Peyer's patch (tissue), 4 donors: ENCODE measurements around the gene ZNF350. TPM values are rescaled to one million over a fixed set of nuclear protein-coding genes. Genes with fewer than 3 reads are reported as not detected.

Source experiments
- DNase-seq, 3 donors: peaks; one replicate each; pipeline ENCODE4 v3.0.0-alpha.2; 2017 to 2019
- H3K27ac ChIP-seq, 4 donors: fragments of 200-600 bp; sonication (generic); one replicate each; pipeline ENCODE4 v1.5.1; 2016 to 2019
- H3K27me3 ChIP-seq, 2 donors: fragments of 200-600 bp; sonication (generic); one replicate each; pipeline ENCODE4 v1.5.1; 2019
- H3K36me3 ChIP-seq, 3 donors: fragments of 200-600 bp; sonication (generic); one replicate each; pipeline ENCODE4 v1.5.1; 2016 to 2019
- H3K4me1 ChIP-seq, 4 donors: fragments of 200-600 bp; sonication (generic); one replicate each; pipeline ENCODE4 v1.5.1; 2016 to 2019
- H3K4me3 ChIP-seq, 4 donors: fragments of 200-600 bp; sonication (generic); 1 replicate in 3 of 4; 2 replicates in 1 of 4; pipeline ENCODE4 v1.5.1; 2016 to 2019; ENCODE audit warnings: mild to moderate bottlenecking in 1 of 4
- H3K9me3 ChIP-seq, 4 donors: fragments of 200-600 bp; sonication (generic); one replicate each; pipeline ENCODE4 v1.5.1; 2016 to 2019; ENCODE audit warnings: mild to moderate bottlenecking in 1 of 4
- POLR2A ChIP-seq, 2 donors: fragments of 450-650 bp; IDR thresholded peaks; one replicate each; pipeline ENCODE4 v1.5.1; 2017; ENCODE audit warnings: antibody characterized with exemption in 2 of 2, mild to moderate bottlenecking in 2 of 2, moderate library complexity in 2 of 2
- total RNA-seq, 4 donors: library from RNA; depleted of rRNA; stranded (reverse); fragments of >200 nt; gene quantifications; one replicate each; pipeline ENCODE4 v1.1.0, GENCODE V29; 2016
- TF ChIP-seq, protein P1 (sequence below), 6 experiments: fragments of 450-650 bp in 4 of 6; fragments of 200-600 bp in 2 of 6; sonication (generic) in 1 of 6; IDR thresholded peaks; one replicate each; pipeline ENCODE4 v1.5.1; 2017 to 2019; ENCODE audit warnings: antibody characterized with exemption in 6 of 6, mild to moderate bottlenecking in 3 of 6, moderate library complexity in 1 of 6

The ZNF350 gene
- total RNA-seq, 4 donors from 2014 or later: 10.3 to 48.7 (median 17.8) TPM

GRCh38 chr19:52022193-52022592 lies 35.6 kb upstream of the ZNF350 start:
- H3K4me1 ChIP-seq: peaks cover 0 to 2% (median 0%) of the 10 kb centered on the region in 4 donors
- no peak for DNase-seq
- H3K36me3 ChIP-seq: peaks cover 0 to 93% (median 9%) of the 10 kb centered on the region in 3 donors
- no peak overlapping the region for H3K4me3 ChIP-seq
- no peaks in the 10 kb centered on the region for H3K27me3 ChIP-seq
- peaks cover 0 to 87% (median 28%) of the 10 kb centered on the region in 4 donors for H3K9me3 ChIP-seq
- no peak overlapping the region for H3K27ac ChIP-seq
- TF ChIP-seq POLR2A (IDR thresholded peaks at IDR 0.05): no peak
- TF ChIP-seq, protein P1, sequence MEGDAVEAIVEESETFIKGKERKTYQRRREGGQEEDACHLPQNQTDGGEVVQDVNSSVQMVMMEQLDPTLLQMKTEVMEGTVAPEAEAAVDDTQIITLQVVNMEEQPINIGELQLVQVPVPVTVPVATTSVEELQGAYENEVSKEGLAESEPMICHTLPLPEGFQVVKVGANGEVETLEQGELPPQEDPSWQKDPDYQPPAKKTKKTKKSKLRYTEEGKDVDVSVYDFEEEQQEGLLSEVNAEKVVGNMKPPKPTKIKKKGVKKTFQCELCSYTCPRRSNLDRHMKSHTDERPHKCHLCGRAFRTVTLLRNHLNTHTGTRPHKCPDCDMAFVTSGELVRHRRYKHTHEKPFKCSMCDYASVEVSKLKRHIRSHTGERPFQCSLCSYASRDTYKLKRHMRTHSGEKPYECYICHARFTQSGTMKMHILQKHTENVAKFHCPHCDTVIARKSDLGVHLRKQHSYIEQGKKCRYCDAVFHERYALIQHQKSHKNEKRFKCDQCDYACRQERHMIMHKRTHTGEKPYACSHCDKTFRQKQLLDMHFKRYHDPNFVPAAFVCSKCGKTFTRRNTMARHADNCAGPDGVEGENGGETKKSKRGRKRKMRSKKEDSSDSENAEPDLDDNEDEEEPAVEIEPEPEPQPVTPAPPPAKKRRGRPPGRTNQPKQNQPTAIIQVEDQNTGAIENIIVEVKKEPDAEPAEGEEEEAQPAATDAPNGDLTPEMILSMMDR (IDR thresholded peaks at IDR 0.05): no peak

DNA sequence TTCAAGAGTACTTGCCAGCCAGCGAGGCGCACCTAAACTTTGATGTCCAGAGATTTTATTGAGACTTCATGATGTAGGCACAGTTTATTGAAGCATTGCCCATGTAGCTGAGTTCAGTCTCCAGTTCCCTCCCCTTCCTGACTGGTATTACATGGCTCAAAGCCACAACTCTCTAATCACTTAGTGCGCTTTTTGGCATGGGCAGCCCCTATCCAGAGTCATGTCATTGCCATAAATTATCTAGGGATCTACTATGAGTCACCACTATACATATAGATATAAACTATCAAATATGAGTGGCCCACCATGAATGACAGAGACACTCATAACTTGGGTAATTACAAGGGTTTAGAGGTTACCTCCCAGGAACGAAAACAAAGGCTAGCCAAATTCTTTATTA lies 33.9 kb upstream of the ZNF350 start:
- Histone ChIP-seq H3K4me3 (no peak overlapping the region), H3K9me3 (peaks cover 0 to 95% (median 29%) of the 10 kb centered on the region in 4 donors), H3K36me3 (peaks cover 8 to 100% (median 18%) of the 10 kb centered on the region in 3 donors), H3K4me1 (no peaks in the 10 kb centered on the region), H3K27me3 (no peaks in the 10 kb centered on the region), H3K27ac (no peak overlapping the region)
- DNase-seq: no peak
- TF ChIP-seq, protein P1 (IDR thresholded peaks at IDR 0.05): no peak
- no peak for TF ChIP-seq POLR2A (IDR thresholded peaks at IDR 0.05)

DNA sequence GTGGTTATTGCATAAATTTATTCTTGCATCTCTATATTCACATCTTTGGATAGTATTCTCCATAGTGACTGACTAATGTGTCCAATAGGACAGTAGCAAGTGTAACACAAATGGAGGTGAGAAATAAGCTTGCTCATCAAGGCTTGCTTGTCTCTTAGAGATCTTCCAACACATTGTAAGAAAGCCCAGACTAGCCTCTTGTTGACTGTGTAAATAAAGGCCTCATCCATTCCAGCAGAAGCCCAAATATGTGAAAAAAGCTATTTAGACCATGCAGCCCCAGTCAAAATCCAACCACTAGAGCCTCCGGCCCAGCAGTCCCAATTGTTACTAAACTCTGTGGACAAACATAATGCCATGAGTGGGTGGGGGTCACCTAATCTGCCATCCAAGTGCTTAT lies 24.0 kb upstream of the ZNF350 start:
- peaks cover 0 to 5% (median 2%) of the 10 kb centered on the region in 4 donors for H3K4me1 ChIP-seq
- H3K27ac ChIP-seq: no peak overlapping the region
- no peaks in the 10 kb centered on the region for H3K27me3 ChIP-seq
- no peak for TF ChIP-seq POLR2A (IDR thresholded peaks at IDR 0.05)
- TF ChIP-seq, protein P1 (IDR thresholded peaks at IDR 0.05): no peak
- peaks cover 0 to 25% (median 0%) of the 10 kb centered on the region in 4 donors for H3K9me3 ChIP-seq
- DNase-seq: no peak
- H3K4me3 ChIP-seq: no peak overlapping the region
- peaks cover 0 to 2% (median 0%) of the 10 kb centered on the region in 3 donors for H3K36me3 ChIP-seq

- peaks cover 0 to 5% (median 2%) of the 10 kb centered on the region in 4 donors for H3K4me1 ChIP-seq
- H3K4me3 ChIP-seq: peak within 1 kb of the TSS; percentile 57 to 96 (median 71)
- TF ChIP-seq, protein P1 (IDR thresholded peaks at IDR 0.05): no peak
- TF ChIP-seq POLR2A (IDR thresholded peaks at IDR 0.05): peak in 1 of 2 donors; percentile 31
- H3K36me3 ChIP-seq: peaks cover 0 to 17% (median 0%) of the 10 kb centered on the region in 3 donors
- H3K27ac ChIP-seq: peak within 1 kb of the TSS; percentile 78 to 88 (median 85)
- peak; percentile 87 to 95 (median 90) for DNase-seq
- H3K9me3 ChIP-seq: peaks cover 0 to 15% (median 0%) of the 10 kb centered on the region in 4 donors
- H3K27me3 ChIP-seq: no peaks in the 10 kb centered on the region
These were observed 21.3 kb upstream of the ZNF350 start, which contains the start of gene ZNF615 for GRCh38 chr19:52007806-52008557. ZNF615 (minus strand) TSS chr19:52008211; CDS start chr19:52003711, 4,500 bp downstream.

GRCh38 chr19:52007451-52007805 lies 20.8 kb upstream of the ZNF350 start:
- no peak for TF ChIP-seq POLR2A (IDR thresholded peaks at IDR 0.05)
- TF ChIP-seq, protein P1 (IDR thresholded peaks at IDR 0.05): no peak
- H3K9me3 ChIP-seq: peaks cover 0 to 15% (median under 1%) of the 10 kb centered on the region in 4 donors
- peaks cover 0 to 5% (median 2%) of the 10 kb centered on the region in 4 donors for H3K4me1 ChIP-seq
- H3K36me3 ChIP-seq: peaks cover 0 to 23% (median 0%) of the 10 kb centered on the region in 3 donors
- peak overlapping the region; percentile 57 to 96 (median 71) for H3K4me3 ChIP-seq
- DNase-seq: no peak
- H3K27me3 ChIP-seq: no peaks in the 10 kb centered on the region
- H3K27ac ChIP-seq: peak overlapping the region; percentile 78 to 88 (median 85)
